ENCODE measurements around the gene DIAPH3. TPM values are rescaled to one million over a fixed set of nuclear protein-coding genes. Genes with fewer than 3 reads are reported as not detected.

The DIAPH3 gene
- total and polyA plus RNA-seq, 2 of the 4 experiments (the other 2 are of a cell fraction), result 8.9 to 9.3 TPM

- Histone ChIP-seq H4K20me1 (ENCODE audit: insufficient read depth, low read length) (no peaks in the 10 kb centered on the region), H2BK15ac (ENCODE audit: low read depth, low read length) (no peak overlapping the region), H3K27ac (ENCODE audit: insufficient read depth, low read length) (no peak overlapping the region), H2AFZ (replicated peaks; ENCODE audit: low read length, poor library complexity) (no peak overlapping the region), H3K4ac (ENCODE audit: low read depth, low read length) (no peak overlapping the region), H2BK20ac (ENCODE audit: low read depth, low read length) (no peak overlapping the region), H3K18ac (ENCODE audit: low read depth, low read length) (no peak overlapping the region), H3K79me1 (ENCODE audit: low read depth in 1 of 2, low read length in 2 of 2) (peaks cover 20 to 22% of the 10 kb centered on the region in 2 experiments), H2BK5ac (ENCODE audit: low read depth, low read length, poor library complexity, severe bottlenecking) (no peak overlapping the region), H2AK9ac (replicated peaks; ENCODE audit: low read depth, low read length, poor library complexity) (no peak overlapping the region), H4K91ac (ENCODE audit: insufficient read depth, low read depth, low read length) (no peak overlapping the region), H3K56ac (ENCODE audit: extremely low read depth, insufficient read depth, low read length) (no peak overlapping the region), H3K9me3 (ENCODE audit: control insufficient read depth, insufficient read depth, low read length) (no peaks in the 10 kb centered on the region; the same call in 1 of the 2 replicates), H3K9me1 (ENCODE audit: insufficient read depth, low read length) (peaks cover 7% of the 10 kb centered on the region; the same call in 1 of the 2 replicates), H3K9ac (ENCODE audit: low read depth, low read length) (no peak overlapping the region), H2AK5ac (ENCODE audit: low read depth, low read length) (no peak overlapping the region), H4K8ac (ENCODE audit: low read depth in 2 of 2, low read length in 2 of 2) (no peak overlapping the region), H3K23ac (ENCODE audit: low read depth, low read length) (no peak overlapping the region), H2BK120ac (ENCODE audit: low read depth, low read length) (no peak overlapping the region), H3K36me3 (ENCODE audit: control insufficient read depth, insufficient read depth, low read length) (no peaks in the 10 kb centered on the region), H3K14ac (replicated peaks; ENCODE audit: low read depth, low read length) (no peak overlapping the region; the same call in 1 of the 2 replicates), H4K5ac (ENCODE audit: low read depth, low read length) (no peak overlapping the region), H3K4me2 (ENCODE audit: low read depth, low read length) (no peak overlapping the region), H3K4me3 (ENCODE audit: insufficient read depth, low read depth, low read length) (no peak overlapping the region), H3K27me3 (ENCODE audit: control insufficient read depth, insufficient read depth, low read length) (no peaks in the 10 kb centered on the region), H3K4me1 (ENCODE audit: control insufficient read depth, insufficient read depth, low read length) (no peaks in the 10 kb centered on the region)
- DNase-seq (no peak), ATAC-seq (ENCODE audit: low read depth) (no peak)
- no peak for TF ChIP-seq RCOR1 (IDR thresholded peaks at IDR 0.05; ENCODE audit: insufficient replicate concordance, low read length)
- TF ChIP-seq CHD1 (IDR thresholded peaks at IDR 0.05; ENCODE audit: low read depth, low read length), result no peak
- no peak for TF ChIP-seq ELK1 (IDR thresholded peaks at IDR 0.05; ENCODE audit: borderline replicate concordance, low read depth, low read length)
- no peak for TF ChIP-seq MAZ (IDR thresholded peaks at IDR 0.05; ENCODE audit: borderline replicate concordance, low read depth, low read length)
- TF ChIP-seq, protein P1, sequence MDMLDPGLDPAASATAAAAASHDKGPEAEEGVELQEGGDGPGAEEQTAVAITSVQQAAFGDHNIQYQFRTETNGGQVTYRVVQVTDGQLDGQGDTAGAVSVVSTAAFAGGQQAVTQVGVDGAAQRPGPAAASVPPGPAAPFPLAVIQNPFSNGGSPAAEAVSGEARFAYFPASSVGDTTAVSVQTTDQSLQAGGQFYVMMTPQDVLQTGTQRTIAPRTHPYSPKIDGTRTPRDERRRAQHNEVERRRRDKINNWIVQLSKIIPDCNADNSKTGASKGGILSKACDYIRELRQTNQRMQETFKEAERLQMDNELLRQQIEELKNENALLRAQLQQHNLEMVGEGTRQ (IDR thresholded peaks at IDR 0.05; ENCODE audit: low read depth, low read length), result no peak
- no peak for TF ChIP-seq FOS (IDR thresholded peaks at IDR 0.05; ENCODE audit: low read depth, low read length)
- no peak for TF ChIP-seq CEBPB (IDR thresholded peaks at IDR 0.05; ENCODE audit: low read depth, low read length)
- TF ChIP-seq NFE2L2 (IDR thresholded peaks at IDR 0.05; ENCODE audit: low read depth, low read length), result no peak
- TF ChIP-seq POLR2A (IDR thresholded peaks at IDR 0.05; ENCODE audit: low read depth, low read length), result no peak
- no peak for TF ChIP-seq RAD21 (IDR thresholded peaks at IDR 0.05; ENCODE audit: low read length)
- TF ChIP-seq MXI1 (IDR thresholded peaks at IDR 0.05; ENCODE audit: borderline replicate concordance, low read depth, low read length), result no peak
- TF ChIP-seq MAFK (IDR thresholded peaks at IDR 0.05; ENCODE audit: low read depth, low read length), result no peak
- no peak for TF ChIP-seq BHLHE40 (IDR thresholded peaks at IDR 0.05; ENCODE audit: low read depth, low read length)
- intact Hi-C loops (cut with micrococcal nuclease) (no loop called here), dilution Hi-C loops (cut with HindIII; ENCODE audit: low sequenced_read_pairs, unreplicated experiment) (no loop called here), in situ Hi-C loops (cut with MboI; ENCODE audit: low sequenced_read_pairs) (no loop called here)
- CTCF ChIA-PET, result no interaction called here
- 71% methylated on average over 1 of the region's 3 CpGs; no CpG with 5 or more reads in 1 of the 2 experiments for WGBS, 2 experiments (ENCODE audit: extremely low coverage in 2 of 2, insufficient read length in 1 of 2)
- no TSS peak for BruUV-seq (replicated peaks)
- POLR2A ChIA-PET (ENCODE audit: unreplicated experiment), result no interaction called here
These were observed 111.9 kb downstream of the DIAPH3 start for GRCh38 chr13:60051754-60052285.
